DOHH2 (cell line): ENCODE measurements around the gene SHMT2.

ENCODE experiments used
- H3F3A ChIP-seq: fragments of 200-600 bp; sonication (generic), shearing (Covaris generic); 2 replicates; pipeline ENCODE4 v1.6.0; 2016; ENCODE audit warnings: antibody characterized with exemption, mild to moderate bottlenecking; ENCODE audit not compliant: control insufficient read depth, insufficient read depth
- H3K27ac ChIP-seq: fragments of 200-600 bp; sonication (generic); 2 replicates; pipeline ENCODE4 v1.5.1; 2014; ENCODE audit warnings: low read depth, mild to moderate bottlenecking, low read length, moderate library complexity
- H3K27me3 ChIP-seq: fragments of 200-600 bp; sonication (generic); 2 replicates; pipeline ENCODE4 v1.6.1; 2014; ENCODE audit warnings: mild to moderate bottlenecking, low read length, mixed read lengths; ENCODE audit not compliant: control insufficient read depth
- H3K36me3 ChIP-seq: fragments of 200-600 bp; sonication (generic); 2 replicates; pipeline ENCODE4 v1.6.1; 2014; ENCODE audit warnings: mild to moderate bottlenecking, low read length, moderate library complexity, mixed read lengths; ENCODE audit not compliant: control insufficient read depth
- H3K4me1 ChIP-seq: fragments of 200-600 bp; sonication (generic); 2 replicates; pipeline ENCODE4 v1.6.1; 2014; ENCODE audit warnings: mild to moderate bottlenecking, low read length, mixed read lengths; ENCODE audit not compliant: control insufficient read depth
- H3K4me2 ChIP-seq: fragments of 200-600 bp; sonication (generic); 2 replicates; pipeline ENCODE4 v1.6.0; 2014; ENCODE audit warnings: mild to moderate bottlenecking, low read length, moderate library complexity
- H3K4me3 ChIP-seq: fragments of 200-600 bp; sonication (generic); 2 replicates; pipeline ENCODE4 v1.5.1; 2014; ENCODE audit warnings: mild to moderate bottlenecking, low read length, mixed read lengths
- H3K79me2 ChIP-seq: fragments of 200-600 bp; sonication (generic); 2 replicates; pipeline ENCODE4 v1.6.1; 2014; ENCODE audit warnings: mild to moderate bottlenecking, low read length, mixed read lengths; ENCODE audit not compliant: control insufficient read depth
- H3K9me2 ChIP-seq: fragments of 200-600 bp; sonication (generic); replicated peaks from 2 replicates; pipeline ENCODE4 v1.6.1; 2014; ENCODE audit warnings: mild to moderate bottlenecking, low read length, mixed read lengths; ENCODE audit not compliant: control insufficient read depth
- H3K9me3 ChIP-seq: fragments of 200-600 bp; sonication (generic); 2 replicates; pipeline ENCODE4 v1.6.1; 2014; ENCODE audit warnings: antibody characterized with exemption, low read length, mixed read lengths; ENCODE audit not compliant: control insufficient read depth, insufficient read depth
- H4K20me1 ChIP-seq: fragments of 200-600 bp; sonication (generic); 2 replicates; pipeline ENCODE4 v1.6.0; 2014; ENCODE audit warnings: low read depth, mild to moderate bottlenecking, antibody characterized with exemption, low read length, moderate library complexity; ENCODE audit not compliant: control insufficient read depth, insufficient read depth
- EZH2phosphoT487 ChIP-seq: fragments of 200-600 bp; sonication (generic); IDR thresholded peaks from 2 replicates; pipeline ENCODE4 v1.6.1; 2017; ENCODE audit warnings: borderline replicate concordance, mild to moderate bottlenecking, antibody characterized with exemption, low read length, moderate library complexity, mixed read lengths
- TF ChIP-seq, protein P1 (sequence below): fragments of 200-600 bp; sonication (generic); IDR thresholded peaks from one replicate; pipeline ENCODE4 v1.5.1; 2014; ENCODE audit warnings: antibody characterized with exemption, mild to moderate bottlenecking, low read depth, low read length; ENCODE audit not compliant: poor library complexity, severe bottlenecking

SHMT2 gene

DNA sequence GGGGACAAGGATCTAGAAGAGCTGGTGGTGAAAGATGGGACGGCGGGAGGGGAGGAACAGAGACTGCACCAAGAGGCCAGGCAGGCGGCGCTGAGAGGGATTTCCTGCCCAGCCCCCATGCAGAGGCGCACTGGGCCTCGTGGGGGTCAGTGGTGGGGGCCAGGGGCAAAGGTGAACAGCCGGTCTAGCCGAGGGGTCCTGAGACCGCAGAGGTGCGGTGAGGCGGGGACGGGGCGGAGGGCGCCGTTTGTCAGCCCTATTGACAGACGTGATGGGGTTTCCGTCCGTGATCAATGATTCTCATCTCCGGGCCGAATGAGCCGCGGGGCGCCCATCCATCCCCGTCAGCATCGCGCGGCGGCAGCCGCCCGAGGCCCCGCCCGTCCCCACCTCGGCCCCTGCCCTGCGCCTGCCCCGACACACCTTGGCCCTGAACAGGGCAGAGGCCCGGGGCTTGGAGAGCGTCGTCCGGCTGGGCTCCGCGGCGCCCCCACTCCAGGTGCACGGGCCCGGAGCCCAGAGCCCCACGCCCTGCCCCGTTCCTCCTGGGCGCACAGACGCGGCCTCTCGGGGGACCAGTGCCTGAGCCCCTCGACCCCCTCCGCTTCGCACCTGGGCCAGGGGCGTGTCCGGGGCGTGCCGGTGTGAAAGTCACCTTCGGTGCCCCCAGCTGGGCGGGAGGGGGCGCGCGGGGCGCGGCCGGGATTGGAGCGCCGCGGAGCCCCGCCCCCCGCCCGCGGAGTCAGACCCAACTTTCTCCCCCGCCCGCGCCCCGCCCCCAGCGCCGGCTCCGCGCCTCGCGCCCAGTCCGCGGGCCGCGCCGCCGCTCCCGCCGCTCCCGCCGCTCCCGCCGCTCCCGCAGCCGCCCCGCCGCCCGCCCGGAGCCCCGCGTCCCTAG lies 13.2 kb upstream of the SHMT2 start, which contains the start of gene NXPH4:
Gene NXPH4, plus strand, starts transcription at position 781 of the 898 bp plus-strand sequence. CDS start 176 bp downstream, outside the sequence.
- no peaks in the 10 kb centered on the region for H3K27me3 ChIP-seq
- peaks cover 42% of the 10 kb centered on the region for H3K79me2 ChIP-seq
- H3K36me3 ChIP-seq, result peaks cover 11% of the 10 kb centered on the region
- H3K4me2 ChIP-seq, result peak within 1 kb of the TSS; percentile 100
- no peaks in the 10 kb centered on the region for H3K9me2 ChIP-seq
- H3K4me1 ChIP-seq, result peaks cover 78% of the 10 kb centered on the region
- TF ChIP-seq, protein P1, sequence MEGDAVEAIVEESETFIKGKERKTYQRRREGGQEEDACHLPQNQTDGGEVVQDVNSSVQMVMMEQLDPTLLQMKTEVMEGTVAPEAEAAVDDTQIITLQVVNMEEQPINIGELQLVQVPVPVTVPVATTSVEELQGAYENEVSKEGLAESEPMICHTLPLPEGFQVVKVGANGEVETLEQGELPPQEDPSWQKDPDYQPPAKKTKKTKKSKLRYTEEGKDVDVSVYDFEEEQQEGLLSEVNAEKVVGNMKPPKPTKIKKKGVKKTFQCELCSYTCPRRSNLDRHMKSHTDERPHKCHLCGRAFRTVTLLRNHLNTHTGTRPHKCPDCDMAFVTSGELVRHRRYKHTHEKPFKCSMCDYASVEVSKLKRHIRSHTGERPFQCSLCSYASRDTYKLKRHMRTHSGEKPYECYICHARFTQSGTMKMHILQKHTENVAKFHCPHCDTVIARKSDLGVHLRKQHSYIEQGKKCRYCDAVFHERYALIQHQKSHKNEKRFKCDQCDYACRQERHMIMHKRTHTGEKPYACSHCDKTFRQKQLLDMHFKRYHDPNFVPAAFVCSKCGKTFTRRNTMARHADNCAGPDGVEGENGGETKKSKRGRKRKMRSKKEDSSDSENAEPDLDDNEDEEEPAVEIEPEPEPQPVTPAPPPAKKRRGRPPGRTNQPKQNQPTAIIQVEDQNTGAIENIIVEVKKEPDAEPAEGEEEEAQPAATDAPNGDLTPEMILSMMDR, result no peak
- TF ChIP-seq EZH2phosphoT487, result no peak
- H4K20me1 ChIP-seq, result peaks cover 5% of the 10 kb centered on the region; the same call in 1 of the 2 replicates
- peaks cover 12% of the 10 kb centered on the region for H3F3A ChIP-seq
- H3K4me3 ChIP-seq, result peak within 1 kb of the TSS; percentile 96
- H3K27ac ChIP-seq, result peak within 1 kb of the TSS; percentile 51
- H3K9me3 ChIP-seq, result no peaks in the 10 kb centered on the region

DNA sequence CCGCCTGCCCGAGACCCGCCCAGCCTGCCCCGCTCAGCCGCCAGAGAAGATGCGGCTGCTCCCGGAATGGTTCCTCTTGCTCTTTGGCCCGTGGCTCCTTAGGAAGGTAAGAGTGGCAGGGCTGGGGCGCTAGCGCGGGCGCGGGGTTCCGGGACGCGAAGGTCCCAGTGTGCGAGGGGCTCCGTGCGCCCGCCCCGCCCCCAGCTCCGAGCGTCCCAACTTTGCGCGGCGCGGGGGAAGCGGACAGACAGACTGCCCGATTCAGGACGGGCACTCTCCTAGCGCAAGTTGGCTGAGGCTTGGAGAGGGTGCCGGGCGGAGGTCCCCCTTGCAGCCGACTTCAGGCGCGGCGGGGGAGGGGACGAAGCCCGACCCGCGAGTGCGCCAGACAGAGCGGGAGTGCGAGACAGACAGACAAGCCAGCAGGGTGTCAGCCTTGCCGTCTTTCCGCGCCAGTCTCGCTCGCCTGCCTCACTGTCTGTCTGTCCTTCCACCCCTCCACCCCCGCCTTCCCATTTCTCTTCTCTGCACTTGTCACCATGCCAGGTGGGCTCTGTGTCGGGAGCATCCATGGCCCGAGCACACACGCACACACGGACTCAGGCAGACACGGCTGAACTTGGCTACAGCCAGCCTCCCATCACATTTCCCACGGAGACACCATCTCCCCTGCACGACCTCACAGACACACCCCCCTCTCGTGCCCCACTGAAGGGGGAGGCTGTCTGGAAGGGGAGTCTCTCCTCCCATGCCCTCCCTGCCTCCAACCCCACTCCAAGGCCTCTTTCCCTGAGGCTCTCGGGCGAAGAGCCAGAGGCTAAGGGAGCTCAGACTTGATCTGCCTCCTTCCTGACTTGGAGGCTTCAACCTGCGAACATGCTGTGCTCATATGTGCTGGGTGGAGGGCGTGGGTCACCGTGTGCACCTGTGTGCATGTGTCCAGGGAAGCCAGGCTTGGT lies 12.3 kb upstream of the SHMT2 start:
- peaks cover 14% of the 10 kb centered on the region for H3F3A ChIP-seq
- H3K4me1 ChIP-seq, result peaks cover 82% of the 10 kb centered on the region
- peak overlapping the region; percentile 96 for H3K4me3 ChIP-seq
- peaks cover 11% of the 10 kb centered on the region for H3K36me3 ChIP-seq
- H3K27me3 ChIP-seq, result no peaks in the 10 kb centered on the region
- peak overlapping the region; percentile 51 for H3K27ac ChIP-seq
- peaks cover 5% of the 10 kb centered on the region; the same call in 1 of the 2 replicates for H4K20me1 ChIP-seq
- H3K9me3 ChIP-seq, result no peaks in the 10 kb centered on the region
- TF ChIP-seq, protein P1, result no peak
- no peak for TF ChIP-seq EZH2phosphoT487
- no peaks in the 10 kb centered on the region for H3K9me2 ChIP-seq
- peaks cover 49% of the 10 kb centered on the region for H3K79me2 ChIP-seq
- peak overlapping the region; percentile 100 for H3K4me2 ChIP-seq

DNA sequence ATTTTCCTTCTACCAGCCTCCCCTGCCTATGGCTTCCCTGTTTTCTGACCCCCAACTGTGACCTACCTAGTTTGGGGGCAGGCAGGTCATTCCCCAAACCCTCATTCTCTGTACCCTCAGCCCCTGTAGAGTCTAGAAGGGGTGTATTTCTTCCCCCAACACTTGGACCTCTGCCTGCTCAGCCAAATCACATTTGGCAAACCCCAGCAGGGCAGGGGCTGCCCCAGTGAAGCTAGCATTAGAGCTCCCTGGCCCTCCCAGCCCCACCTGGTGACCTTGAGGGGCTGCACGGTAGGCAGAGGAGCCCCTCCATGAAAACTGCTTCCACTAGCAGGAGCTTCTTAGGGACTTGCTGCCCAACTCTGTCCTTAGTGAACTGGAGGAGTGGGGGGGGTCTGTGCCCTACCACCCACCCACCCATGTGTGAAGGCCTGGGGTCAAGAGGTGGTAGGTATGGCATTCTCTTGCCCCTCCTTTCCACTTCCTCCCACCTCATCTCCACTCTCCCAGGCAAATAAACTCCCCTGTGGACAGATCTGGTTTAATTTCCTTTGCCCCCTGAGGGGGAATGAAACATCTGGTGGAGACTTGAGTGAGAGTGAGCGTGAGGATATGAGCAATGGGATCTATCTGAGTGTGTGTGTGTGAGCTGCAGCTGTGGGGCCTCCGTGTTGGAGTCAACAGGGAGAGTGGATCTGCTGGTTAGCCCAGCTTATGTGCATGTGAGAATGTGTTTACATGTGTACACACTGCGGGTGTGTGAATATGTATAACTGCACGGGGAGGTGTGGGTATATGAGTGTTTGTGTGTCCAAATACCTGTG lies 11.3 kb upstream of the SHMT2 start:
- peaks cover 5% of the 10 kb centered on the region; the same call in 1 of the 2 replicates for H4K20me1 ChIP-seq
- 0 out of 2 replicates have a peak overlapping the region, but pooled peaks have one; percentile 51 for H3K27ac ChIP-seq
- H3K4me1 ChIP-seq, result peaks cover 88% of the 10 kb centered on the region
- H3K36me3 ChIP-seq, result peaks cover 15% of the 10 kb centered on the region
- H3K27me3 ChIP-seq, result no peaks in the 10 kb centered on the region
- TF ChIP-seq, protein P1, result no peak
- no peak for TF ChIP-seq EZH2phosphoT487
- peak overlapping the region; percentile 100 for H3K4me2 ChIP-seq
- no peaks in the 10 kb centered on the region for H3K9me3 ChIP-seq
- H3K9me2 ChIP-seq, result no peaks in the 10 kb centered on the region
- H3F3A ChIP-seq, result peaks cover 14% of the 10 kb centered on the region
- peaks cover 57% of the 10 kb centered on the region for H3K79me2 ChIP-seq
- H3K4me3 ChIP-seq, result peak overlapping the region; percentile 96
